Fibroblast of lung (primary cell): ENCODE measurements around the gene DPH7.

ENCODE experiments used
- CTCF ChIP-seq, 2 donors: IDR thresholded peaks in 1 of 2; conservative IDR thresholded peaks in 1 of 2; 1 replicate in 1 of 2; 2 replicates in 1 of 2; pipeline ENCODE4 v1.5.1; 2011 to 2012; ENCODE audit warnings: low read length in 2 of 2, control low read depth in 1 of 2, inconsistent platforms in 1 of 2, low read depth in 1 of 2, mild to moderate bottlenecking in 1 of 2
- EZH2 ChIP-seq: IDR thresholded peaks from 2 replicates; pipeline ENCODE4 v1.5.1; 2012; ENCODE audit warnings: low read length, control low read depth, mild to moderate bottlenecking; ENCODE audit errors: missing control alignments

GRCh38 chr9:137613738-137614523 is 35.2 kb upstream of the DPH7 start:
- TF ChIP-seq CTCF (conservative IDR thresholded peaks at IDR 0.05 in 1 of 2, IDR thresholded peaks at IDR 0.05 in 1 of 2; ENCODE audit: low read depth in 1 of 2, low read length in 2 of 2) (no peak), EZH2 (no peak)
